Muscle layer of duodenum (tissue), 2 donors: Measurements from ENCODE around the gene PKD1.

ENCODE experiments used
- H3K27ac ChIP-seq: one replicate; pipeline ENCODE4 v1.7.0; 2013; ENCODE audit warnings: mild to moderate bottlenecking, low read length
- H3K27me3 ChIP-seq: one replicate; pipeline ENCODE4 v1.7.0; 2013; ENCODE audit warnings: low read depth, mild to moderate bottlenecking, control low read depth, low read length
- H3K36me3 ChIP-seq, 2 donors: one replicate each; pipeline ENCODE4 v1.7.0; 2013; ENCODE audit warnings: low read length in 2 of 2, control low read depth in 1 of 2, mild to moderate bottlenecking in 1 of 2; ENCODE audit not compliant: insufficient read depth in 2 of 2, control insufficient read depth in 1 of 2
- H3K4me1 ChIP-seq, 2 donors: one replicate each; pipeline ENCODE4 v1.7.0; 2013; ENCODE audit warnings: low read length in 2 of 2, mild to moderate bottlenecking in 2 of 2, control low read depth in 1 of 2, moderate library complexity in 1 of 2; ENCODE audit not compliant: insufficient read depth in 2 of 2, control insufficient read depth in 1 of 2
- H3K4me3 ChIP-seq, 2 donors: one replicate each; pipeline ENCODE4 v1.7.0; 2013; ENCODE audit warnings: low read length in 2 of 2, low read depth in 1 of 2, mild to moderate bottlenecking in 1 of 2
- H3K9me3 ChIP-seq, 2 donors: one replicate each; pipeline ENCODE4 v1.7.0; 2013; ENCODE audit warnings: low read length in 2 of 2, control low read depth in 1 of 2, mild to moderate bottlenecking in 1 of 2; ENCODE audit not compliant: control insufficient read depth in 1 of 2
- donor health status: healthy.

The PKD1 gene

GRCh38 chr16:2082171-2082982 lies 53.3 kb downstream of the PKD1 start:
- peaks cover 0 to 29% of the 10 kb centered on the region in 2 donors for H3K4me1 ChIP-seq
- H3K36me3 ChIP-seq, result peaks cover 1 to 86% of the 10 kb centered on the region in 2 donors
- H3K27me3 ChIP-seq, result no peaks in the 10 kb centered on the region
- no peaks in the 10 kb centered on the region for H3K9me3 ChIP-seq
- no peak overlapping the region for H3K4me3 ChIP-seq
- no peak overlapping the region for H3K27ac ChIP-seq

- Histone ChIP-seq H3K36me3 (peaks cover 7 to 86% of the 10 kb centered on the region in 2 donors), H3K27ac (no peak overlapping the region), H3K4me3 (no peak overlapping the region), H3K9me3 (no peaks in the 10 kb centered on the region), H3K27me3 (no peaks in the 10 kb centered on the region), H3K4me1 (peaks cover 0 to 29% of the 10 kb centered on the region in 2 donors)
Measured at GRCh38 chr16:2081201-2082084, 54.3 kb downstream of the PKD1 start.

- H3K9me3 ChIP-seq, result no peaks in the 10 kb centered on the region
- peaks cover 0 to 29% of the 10 kb centered on the region in 2 donors for H3K4me1 ChIP-seq
- peaks cover 7 to 86% of the 10 kb centered on the region in 2 donors for H3K36me3 ChIP-seq
- H3K27ac ChIP-seq, result no peak overlapping the region
- no peaks in the 10 kb centered on the region for H3K27me3 ChIP-seq
- no peak overlapping the region for H3K4me3 ChIP-seq
Measured at GRCh38 chr16:2079991-2080390, 55.7 kb downstream of the PKD1 start.

- H3K9me3 ChIP-seq, result no peaks in the 10 kb centered on the region
- no peaks in the 10 kb centered on the region for H3K27me3 ChIP-seq
- peaks cover 8 to 85% of the 10 kb centered on the region in 2 donors for H3K36me3 ChIP-seq
- H3K4me1 ChIP-seq, result peaks cover 0 to 29% of the 10 kb centered on the region in 2 donors
- no peak overlapping the region for H3K4me3 ChIP-seq
- H3K27ac ChIP-seq, result no peak overlapping the region
Measured at GRCh38 chr16:2079311-2079800, 56.3 kb downstream of the PKD1 start.

GRCh38 chr16:2078691-2079090 lies 57.0 kb downstream of the PKD1 start:
- H3K27ac ChIP-seq, result no peak overlapping the region
- H3K4me1 ChIP-seq, result peaks cover 0 to 30% of the 10 kb centered on the region in 2 donors
- H3K36me3 ChIP-seq, result peaks cover 14 to 91% of the 10 kb centered on the region in 2 donors
- no peaks in the 10 kb centered on the region for H3K27me3 ChIP-seq
- H3K9me3 ChIP-seq, result no peaks in the 10 kb centered on the region
- no peak overlapping the region for H3K4me3 ChIP-seq

GRCh38 chr16:2078096-2078495 lies 57.6 kb downstream of the PKD1 start:
- Histone ChIP-seq H3K36me3 (peaks cover 20 to 91% of the 10 kb centered on the region in 2 donors), H3K27ac (no peak overlapping the region), H3K4me1 (peaks cover 0 to 25% of the 10 kb centered on the region in 2 donors), H3K4me3 (no peak overlapping the region), H3K27me3 (no peaks in the 10 kb centered on the region), H3K9me3 (no peaks in the 10 kb centered on the region)

- H3K4me1 ChIP-seq, result peaks cover 0 to 21% of the 10 kb centered on the region in 2 donors
- no peak overlapping the region for H3K4me3 ChIP-seq
- H3K36me3 ChIP-seq, result peaks cover 24 to 91% of the 10 kb centered on the region in 2 donors
- no peak overlapping the region for H3K27ac ChIP-seq
- H3K9me3 ChIP-seq, result no peaks in the 10 kb centered on the region
- H3K27me3 ChIP-seq, result no peaks in the 10 kb centered on the region
Measured at GRCh38 chr16:2077696-2078095, 58.0 kb downstream of the PKD1 start.

GRCh38 chr16:2077016-2077415 lies 58.7 kb downstream of the PKD1 start:
- no peaks in the 10 kb centered on the region for H3K9me3 ChIP-seq
- H3K36me3 ChIP-seq, result peaks cover 26 to 91% of the 10 kb centered on the region in 2 donors
- no peaks in the 10 kb centered on the region for H3K27me3 ChIP-seq
- no peak overlapping the region for H3K4me3 ChIP-seq
- H3K4me1 ChIP-seq, result peaks cover 0 to 15% of the 10 kb centered on the region in 2 donors
- H3K27ac ChIP-seq, result no peak overlapping the region

GRCh38 chr16:2076072-2076865 lies 59.4 kb downstream of the PKD1 start:
- Histone ChIP-seq H3K36me3 (peaks cover 26 to 91% of the 10 kb centered on the region in 2 donors), H3K27me3 (no peaks in the 10 kb centered on the region), H3K4me1 (peaks cover 0 to 9% of the 10 kb centered on the region in 2 donors), H3K27ac (no peak overlapping the region), H3K4me3 (no peak overlapping the region), H3K9me3 (no peaks in the 10 kb centered on the region)

GRCh38 chr16:2075631-2076030 lies 60.1 kb downstream of the PKD1 start:
- no peaks in the 10 kb centered on the region for H3K9me3 ChIP-seq
- no peak overlapping the region for H3K4me3 ChIP-seq
- peaks cover 0 to 10% of the 10 kb centered on the region in 2 donors for H3K4me1 ChIP-seq
- no peak overlapping the region for H3K27ac ChIP-seq
- peaks cover 26 to 91% of the 10 kb centered on the region in 2 donors for H3K36me3 ChIP-seq
- no peaks in the 10 kb centered on the region for H3K27me3 ChIP-seq
